Inferior parietal cortex (tissue), 1 donor: ENCODE measurements around the gene EID3.
"Not testable (repeated sequence)": the region's sequence is repeated elsewhere in the genome, so short reads cannot be mapped to it uniquely, and the experiment has no call there.

ENCODE experiments used
- DNase-seq: peaks from one replicate; pipeline ENCODE4 v3.0.0-alpha.2; 2016; ENCODE audit errors: extremely low spot score

Gene EID3

DNA sequence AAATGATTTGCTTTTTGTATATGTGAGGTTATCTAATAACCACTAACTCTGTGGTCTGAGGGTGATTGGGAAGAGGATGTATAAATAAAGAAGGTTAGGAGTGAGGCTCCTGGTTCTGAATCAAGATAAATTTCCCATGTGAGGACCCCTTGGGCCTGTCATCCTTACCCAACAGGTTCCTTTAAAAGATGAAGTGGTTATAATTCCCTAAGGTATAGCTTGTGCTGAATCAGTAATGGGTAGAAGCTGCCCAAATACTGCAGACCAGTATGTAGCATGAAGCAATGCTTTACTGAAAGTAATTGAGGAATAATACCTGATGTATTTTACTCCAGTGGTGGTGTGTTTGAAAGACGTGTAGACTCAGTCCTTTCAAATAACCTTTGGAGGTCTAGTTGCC is 8.7 kb downstream of the EID3 start:
- no peak for DNase-seq

DNA sequence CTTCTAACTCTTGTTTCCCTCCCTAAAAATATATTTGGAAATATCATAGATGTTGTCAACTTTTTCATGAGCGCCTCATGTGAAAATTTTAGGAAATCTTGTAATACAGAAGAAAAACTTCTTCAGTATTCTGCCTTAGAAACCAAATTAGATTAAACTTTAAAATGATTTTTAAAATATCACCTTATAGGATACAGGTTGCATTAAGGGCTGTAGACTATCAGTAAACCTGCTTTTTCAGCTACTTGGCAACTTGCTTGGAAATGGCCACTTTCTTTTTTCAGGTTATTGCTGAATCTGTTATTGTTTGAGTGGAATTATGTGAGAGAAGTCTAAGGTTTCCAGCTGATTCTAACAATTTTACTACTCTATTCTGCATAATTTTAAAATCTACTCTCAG is 9.1 kb downstream of the EID3 start:
- DNase-seq, result no peak

DNA sequence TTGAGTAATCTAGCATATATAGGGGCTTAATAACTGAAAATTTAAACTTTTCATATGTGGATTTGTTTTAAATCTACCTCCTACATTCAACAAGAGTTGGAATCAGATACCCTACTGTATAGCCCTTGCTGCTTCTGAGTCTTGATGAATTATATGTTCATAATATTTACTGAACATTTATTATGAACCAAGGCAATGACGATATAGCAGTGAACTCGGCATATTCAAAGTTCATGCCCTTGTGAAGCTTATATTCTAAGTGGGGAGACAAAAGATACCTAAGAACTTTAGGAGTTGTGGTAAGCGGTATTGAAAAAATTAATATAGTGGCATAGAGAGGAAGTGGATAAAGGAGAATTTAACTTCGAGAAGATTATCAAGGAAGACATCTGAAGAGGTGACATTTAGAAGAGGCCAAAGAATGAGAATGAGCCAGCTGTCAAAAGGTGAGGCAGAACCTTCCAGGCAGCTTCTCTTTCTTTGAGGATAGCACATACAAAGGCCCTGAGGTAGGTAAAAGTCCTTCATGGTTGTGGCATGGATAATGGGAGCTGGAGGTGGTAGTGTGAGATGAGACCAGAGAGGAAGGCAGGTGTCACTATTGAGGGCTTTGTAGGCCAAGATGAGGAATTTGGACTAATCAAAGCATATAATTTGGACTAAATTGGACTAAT is 10.2 kb downstream of the EID3 start:
- DNase-seq, result no peak

DNA sequence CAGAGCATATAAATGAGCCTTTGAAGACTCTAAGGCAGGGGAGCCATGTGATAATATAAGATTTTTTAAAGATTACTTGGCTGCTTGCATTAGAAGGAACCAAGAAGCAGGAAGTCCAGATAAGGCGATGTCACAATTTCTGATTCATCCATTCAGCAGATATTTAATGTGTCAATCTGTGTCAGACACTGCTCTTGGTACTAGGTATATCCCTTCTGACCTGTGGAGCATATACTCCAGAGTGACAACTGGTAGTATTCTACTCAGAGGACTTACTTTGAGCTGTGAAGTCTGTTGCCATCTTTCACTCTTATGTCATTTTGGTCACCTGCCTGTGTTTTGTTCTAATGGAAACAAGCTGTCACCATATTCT is 10.7 kb downstream of the EID3 start:
- no peak for DNase-seq

DNA sequence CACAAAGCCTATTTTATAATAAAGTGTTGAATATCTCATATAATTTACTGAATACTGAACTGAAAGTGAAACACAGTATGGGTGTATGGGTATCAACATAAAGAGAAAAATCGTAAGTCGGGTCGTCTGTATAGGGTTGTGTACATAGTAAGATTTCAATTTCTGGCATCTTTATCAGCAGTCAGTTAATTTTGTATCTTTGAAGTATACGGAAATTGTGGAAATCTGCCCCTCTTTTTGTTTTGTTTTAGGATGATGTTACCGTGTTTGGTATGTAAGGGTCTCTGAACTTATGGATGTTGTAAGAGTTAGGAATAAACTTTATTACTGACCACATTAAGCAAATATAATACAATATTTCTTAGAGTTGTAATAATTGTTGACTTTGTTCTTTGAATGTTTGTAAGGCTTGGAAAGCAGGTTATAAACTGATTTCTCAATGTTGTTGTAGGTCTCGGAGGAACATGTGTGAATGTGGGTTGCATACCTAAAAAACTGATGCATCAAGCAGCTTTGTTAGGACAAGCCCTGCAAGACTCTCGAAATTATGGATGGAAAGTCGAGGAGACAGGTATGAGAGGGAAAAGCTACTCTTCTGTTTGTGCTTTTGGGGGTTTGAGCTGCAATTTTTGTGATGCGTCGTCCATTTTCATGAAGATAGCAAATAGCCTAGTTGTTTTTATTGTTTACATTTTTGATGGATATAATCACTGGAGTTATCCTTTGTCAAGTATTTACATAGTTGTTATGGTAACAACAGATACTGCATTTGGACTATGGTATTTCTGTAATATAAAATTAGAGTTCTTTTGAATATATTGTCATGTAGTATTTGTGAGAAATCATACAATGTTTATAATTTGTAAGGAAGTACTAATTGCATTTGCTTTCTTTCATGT is 12.0 kb downstream of the EID3 start:
- DNase-seq, result no peak

DNA sequence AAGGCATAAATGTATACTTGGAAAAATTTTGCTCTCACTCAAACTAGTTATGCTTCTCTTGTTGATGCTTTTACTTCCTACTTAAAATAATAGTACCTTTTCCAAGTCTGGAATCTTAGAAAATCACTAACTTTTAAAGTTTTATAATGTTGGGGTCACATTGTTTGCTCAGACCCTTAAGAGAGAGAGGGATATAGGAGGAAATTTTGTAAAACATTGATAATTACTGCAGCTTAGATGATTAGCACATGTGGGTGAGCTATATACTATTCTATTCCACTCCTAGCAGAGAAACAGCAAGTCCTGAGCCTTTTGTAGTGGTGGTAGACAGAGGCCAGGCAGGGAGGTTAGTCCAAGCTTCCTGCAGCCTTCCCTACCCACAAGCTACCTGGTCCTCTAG is 13.4 kb downstream of the EID3 start:
- DNase-seq, result no peak

DNA sequence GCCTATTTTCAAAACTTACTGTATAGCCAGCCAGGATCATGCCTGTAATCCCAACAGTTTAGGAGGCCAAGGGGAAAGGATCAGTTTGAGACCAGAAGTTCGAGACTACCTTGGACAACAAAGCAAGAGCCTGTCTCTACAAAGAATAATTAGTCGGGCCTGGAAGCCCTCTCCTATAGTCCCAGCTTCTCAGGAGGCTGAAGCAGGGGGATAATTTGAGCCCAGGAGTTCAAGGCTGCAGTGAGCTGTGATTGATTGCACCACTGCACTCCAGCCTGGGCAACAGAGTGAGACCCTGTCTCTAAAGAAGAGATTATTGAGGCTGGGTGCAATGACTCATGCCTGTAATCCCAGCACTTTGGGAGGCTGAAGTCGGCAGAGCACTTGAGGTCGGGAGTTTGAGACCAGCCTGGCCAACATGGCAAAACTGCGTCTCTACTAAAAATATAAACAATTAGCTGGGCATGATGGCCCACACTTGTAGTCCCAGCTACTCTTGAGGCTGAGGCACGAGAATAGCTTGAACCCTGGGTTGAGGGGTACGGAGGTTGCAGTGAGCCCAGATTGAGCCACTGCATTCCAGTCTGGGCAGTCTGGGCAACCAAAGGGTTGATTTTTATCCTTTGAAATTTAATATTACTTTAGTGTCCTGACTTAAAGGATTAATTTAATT is 14.1 kb downstream of the EID3 start:
- no peak for DNase-seq

DNA sequence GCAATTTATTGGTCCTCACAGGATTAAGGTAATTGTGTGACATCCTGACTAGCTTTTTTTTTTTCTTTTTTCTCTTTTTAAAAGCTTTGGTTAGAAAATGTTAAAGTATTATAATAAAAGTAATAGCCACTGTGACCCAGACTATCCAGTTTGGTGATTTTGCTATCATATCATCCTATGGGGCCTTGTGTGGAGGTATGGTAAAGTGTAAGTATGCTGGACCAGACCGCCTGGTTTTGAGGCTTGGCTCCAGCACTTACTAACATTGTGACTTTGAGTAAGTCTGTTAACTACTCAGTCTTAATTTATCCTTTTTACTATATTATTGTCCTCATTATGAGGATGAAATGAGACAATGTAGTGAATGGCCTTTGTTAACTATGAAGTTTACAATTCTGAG is 15.5 kb downstream of the EID3 start:
- no peak for DNase-seq

DNA sequence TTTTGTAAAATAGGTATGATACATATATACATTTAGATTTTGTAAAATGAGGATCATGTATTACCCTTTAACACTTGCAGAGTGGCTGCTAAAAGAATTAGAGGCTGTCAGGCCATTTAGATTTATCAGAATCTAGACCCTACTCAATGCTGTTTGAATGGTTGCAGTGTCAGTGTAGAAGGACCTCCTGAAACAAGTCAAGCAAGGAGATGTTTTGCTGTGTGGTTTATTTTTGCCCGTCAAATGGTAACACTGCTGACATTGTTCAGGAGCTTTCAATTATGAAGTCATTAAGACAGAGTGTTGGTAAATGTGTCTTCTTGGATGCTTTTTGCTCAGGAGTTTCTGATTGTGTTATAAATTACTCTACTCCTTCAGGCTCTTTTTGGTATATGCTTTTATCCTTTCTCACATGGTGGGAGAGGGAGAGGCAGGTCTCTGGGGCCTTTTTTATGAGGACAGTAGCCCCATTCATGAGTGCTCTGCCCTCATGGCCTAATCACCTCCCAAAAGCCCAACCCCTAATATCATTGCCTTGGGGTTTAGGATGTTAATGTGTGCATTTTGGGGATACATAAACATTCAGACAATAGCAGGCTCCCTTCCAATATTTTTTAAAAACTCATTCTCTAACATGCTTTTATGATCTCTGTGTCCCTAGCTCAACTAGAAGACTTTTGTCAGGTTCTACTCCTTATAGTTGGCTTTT is 16.5 kb downstream of the EID3 start:
- no peak for DNase-seq

DNA sequence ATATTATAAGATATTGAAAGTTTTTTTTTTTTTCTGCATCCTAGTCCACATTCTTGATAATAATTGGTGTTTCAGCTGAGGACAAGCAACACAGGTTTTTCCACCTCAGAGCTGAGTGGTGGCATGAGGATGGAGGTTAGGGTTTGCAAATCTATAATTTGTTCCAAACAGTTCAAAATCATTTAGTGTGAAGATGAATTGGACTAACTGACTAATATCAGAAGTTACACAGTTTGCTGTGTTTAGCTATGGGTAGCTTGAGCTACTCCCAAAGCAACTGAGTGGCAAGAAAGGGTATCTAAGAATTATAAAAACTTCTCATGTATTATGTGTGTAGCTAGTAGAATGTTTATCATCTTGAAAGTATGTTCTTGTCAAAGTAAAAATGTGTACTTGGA is 17.1 kb downstream of the EID3 start:
- no peak for DNase-seq

DNA sequence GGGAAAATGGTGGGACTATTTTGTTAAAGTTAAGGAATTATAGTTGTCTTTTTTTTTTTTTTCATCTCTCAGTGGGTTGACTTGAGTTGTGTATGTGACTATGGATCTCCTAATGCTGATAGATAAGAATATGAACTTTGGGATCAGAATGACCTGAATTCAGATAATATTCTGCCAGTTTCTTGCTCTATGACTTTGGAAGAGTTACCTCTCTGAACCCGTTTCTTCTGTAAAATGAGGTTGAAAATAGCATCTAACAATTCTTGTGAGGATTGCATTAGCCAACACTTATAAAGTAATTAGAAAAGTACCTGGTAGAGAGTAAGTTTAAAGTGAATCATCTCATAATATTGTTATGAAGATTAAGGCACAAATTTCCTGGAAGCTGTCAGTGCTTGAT is 18.4 kb downstream of the EID3 start:
- no peak for DNase-seq

DNA sequence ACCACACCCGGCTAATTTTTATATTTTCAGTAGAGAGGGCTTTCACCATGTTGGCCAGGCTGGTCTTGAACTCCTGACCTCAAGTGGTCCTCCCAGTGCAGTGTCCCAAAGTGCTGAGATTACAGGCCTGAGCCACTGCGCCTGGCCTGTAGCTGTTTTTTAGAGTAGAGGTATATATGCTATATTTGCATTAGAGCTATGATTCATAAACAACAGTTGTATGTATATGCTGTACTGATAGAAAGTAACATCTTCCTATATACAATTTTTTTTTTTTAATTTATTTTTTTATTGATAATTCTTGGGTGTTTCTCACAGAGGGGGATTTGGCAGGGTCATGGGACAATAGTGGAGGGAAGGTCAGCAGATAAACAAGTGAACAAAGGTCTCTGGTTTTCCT is 19.0 kb downstream of the EID3 start:
- DNase-seq, result not testable (repeated sequence)

DNA sequence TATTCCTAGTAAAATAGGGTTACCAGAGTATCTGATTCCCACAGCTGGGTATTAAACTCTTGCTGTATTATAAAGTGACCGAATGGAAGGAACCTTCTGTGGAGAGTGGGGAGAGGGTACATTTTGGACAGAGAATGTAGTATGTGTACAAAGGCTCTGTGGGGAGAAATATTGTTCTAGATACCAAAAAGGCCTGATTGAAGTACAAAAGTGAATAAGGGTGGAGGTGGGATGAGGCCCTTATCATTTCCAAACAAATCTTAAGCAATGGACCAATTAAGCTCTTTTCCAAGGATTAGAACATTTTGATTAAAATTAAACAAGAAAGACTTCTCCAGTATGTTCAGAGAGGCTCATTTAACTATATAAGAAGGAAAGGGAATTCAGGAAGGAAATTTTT is 20.4 kb downstream of the EID3 start:
- no peak for DNase-seq

DNA sequence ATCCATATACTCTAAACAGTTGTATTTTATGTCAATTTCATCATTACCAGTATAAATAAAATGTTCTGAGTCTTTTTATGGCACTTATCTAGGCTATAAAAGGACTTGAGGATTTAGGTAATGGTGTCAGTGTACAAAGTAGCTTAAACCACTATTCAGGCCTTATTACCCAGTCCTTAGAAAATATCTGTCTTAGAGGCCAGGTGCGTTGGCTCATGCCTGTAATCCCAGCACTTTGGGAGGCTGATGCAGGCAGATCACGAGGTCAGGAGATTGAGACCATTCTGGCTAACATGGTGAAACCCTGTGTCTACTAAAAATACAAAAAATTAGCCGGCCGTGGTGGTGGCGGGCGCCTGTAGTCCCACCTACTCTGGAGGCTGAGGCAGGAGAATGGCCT is 24.7 kb downstream of the EID3 start:
- DNase-seq, result not testable (repeated sequence)

DNA sequence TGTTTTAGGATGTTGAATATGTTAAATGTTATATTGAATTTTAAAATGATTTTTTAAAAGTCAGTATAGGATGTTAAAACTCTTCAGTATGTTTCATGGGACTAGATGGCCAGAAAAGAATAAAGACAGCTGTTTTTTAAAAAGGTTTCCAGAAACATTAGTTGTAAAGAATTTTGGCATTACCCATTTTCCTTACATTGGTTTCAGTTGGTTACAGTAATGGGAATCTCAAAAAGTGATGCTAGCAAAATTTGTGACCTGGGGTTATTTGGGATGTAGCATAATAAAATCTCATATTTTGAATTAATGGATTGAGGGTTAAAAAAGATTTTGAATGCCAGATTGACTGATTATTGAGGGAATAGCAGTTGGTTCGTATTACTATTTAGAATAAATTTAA is 25.3 kb downstream of the EID3 start:
- DNase-seq, result no peak

DNA sequence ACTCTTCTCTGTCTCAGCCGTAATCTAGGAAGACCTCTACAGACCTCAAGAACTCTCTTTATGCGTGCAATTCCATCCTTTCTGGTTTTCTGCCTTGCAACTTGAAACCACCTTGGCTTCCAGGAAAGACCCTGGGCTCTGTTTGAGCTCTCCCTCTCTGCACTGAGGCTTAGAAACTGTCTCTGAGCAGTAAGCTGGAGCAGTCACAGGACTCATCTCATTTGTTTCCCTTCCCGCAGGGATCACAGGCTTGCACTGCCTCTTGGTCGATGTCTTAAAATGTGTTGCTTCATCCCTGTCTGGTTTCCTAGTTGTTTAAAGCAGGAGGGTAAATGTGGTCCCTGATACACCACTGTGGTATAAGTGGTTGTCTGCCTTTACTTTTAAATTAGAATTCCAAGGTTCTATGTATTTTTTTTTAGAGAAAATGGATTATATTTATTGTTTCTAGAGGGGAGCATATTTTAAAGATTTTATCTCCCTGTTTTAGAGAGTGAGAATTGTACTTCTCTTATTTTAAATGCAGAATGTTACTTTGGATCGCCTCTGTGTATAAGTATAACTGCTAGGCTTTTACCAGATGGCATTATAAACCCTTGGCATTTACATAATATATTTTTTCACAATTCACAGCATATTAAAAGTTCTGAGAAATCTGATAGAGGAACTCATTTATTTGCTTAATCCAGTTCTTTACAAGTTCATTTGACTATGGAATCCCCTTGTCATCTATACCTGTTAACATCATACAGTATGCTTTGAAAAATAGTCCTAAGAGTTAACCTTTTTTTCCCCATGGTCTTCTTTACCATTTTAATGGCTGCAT is 26.4 kb downstream of the EID3 start:
- no peak for DNase-seq

DNA sequence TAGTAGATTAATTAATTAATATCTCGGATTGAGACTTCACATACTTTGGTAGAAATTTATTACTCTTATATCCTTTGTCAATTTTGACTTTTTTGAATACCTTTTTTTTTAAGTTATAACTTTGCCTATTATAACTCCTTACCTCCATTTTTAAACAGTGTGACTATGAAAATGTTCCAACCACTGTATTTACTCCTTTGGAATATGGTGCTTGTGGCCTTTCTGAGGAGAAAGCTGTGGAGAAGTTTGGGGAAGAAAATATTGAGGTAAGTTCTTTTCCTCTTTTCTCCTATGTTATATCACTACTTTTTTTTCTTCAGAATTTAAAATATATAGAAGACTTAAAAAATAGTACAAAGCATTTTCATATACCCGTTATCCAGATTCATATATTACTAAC is 27.8 kb downstream of the EID3 start:
- no peak for DNase-seq

DNA sequence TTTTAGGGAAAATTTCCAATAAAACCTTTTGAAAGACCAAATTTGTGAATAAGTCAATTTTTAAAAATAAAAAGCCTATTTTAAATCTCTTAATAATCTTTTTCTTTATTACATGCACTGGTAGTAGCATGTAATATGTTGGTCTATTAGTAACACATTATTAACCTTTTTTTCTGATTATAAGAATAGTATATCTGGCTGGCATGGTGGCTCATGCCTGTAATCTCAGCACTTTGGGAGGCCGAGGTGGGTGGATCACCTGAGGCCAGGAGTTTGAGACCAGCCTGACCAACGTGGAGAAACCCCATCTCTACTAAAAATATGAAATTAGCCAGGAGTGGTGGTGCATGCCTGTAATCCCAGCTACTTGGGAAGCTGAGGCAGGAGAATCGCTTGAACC is 28.7 kb downstream of the EID3 start:
- DNase-seq, result not testable (repeated sequence)

DNA sequence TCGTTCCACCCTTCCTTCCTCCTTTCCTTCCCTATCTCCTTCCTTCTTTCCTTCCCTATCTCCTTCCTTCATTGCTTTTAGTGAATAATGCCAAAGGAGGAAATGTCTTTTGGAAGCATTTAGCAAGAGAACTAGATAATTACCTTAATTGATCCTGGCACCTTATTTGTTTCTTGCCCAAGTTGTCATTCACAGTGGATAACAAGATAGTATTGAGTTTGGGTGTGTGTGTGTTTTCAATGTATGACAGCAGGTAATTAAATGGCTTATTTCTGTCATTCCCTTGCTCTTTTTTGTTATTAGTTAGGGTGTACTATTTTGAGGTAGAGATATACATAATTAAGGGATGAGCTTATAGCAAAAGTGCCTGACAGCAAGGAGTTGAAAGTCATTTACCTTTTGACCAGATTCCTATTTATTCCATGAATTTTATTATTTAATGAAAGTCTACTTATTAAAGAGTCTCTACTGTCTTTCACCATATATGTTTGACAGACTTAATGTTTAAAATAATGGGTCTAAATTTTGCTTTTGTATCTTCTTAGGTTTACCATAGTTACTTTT is 30.2 kb downstream of the EID3 start:
- DNase-seq, result no peak

DNA sequence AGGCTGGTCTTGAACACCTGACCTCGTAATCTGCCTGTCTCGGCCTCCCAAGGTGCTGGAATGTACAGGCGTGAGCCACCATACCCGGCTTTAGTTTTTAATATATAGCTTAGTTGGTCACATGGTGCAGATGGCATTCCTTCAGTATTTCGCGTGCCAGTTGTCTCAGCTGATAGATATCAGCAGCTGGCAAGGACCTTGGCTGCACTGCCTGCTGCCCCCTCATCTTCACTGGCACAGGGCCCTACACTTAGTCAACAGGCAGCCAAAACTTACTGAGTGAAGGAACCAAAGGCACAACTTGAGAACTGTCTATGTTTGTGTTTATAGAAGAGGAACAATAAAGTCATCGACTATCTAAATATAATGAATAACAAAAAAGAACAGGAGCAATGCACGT is 31.0 kb downstream of the EID3 start:
- no peak for DNase-seq

DNA sequence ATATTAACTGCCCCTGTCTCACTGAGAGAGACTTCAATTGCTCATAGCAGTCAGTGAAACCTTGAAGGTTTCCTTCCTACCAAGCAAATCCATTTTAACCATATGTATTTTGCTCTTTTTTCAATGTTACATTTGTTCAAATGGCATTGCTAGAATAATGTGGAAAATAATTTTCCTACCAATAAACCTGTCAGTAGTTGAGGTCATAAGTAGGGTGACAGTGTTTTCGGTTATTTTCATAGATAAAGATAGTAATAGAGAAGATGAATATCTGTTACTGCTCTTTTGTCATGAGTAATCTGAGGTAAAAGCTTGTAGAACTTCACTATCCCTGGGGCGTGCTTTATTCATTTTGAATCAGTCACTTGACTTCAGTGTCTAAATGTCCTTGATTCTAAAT is 32.6 kb downstream of the EID3 start:
- no peak for DNase-seq
